PC-9 (cell line): ENCODE results near the gene MPHOSPH6. TPM values are rescaled to one million over a fixed set of nuclear protein-coding genes. Genes with fewer than 3 reads are reported as not detected.

ENCODE experiments used
- BruUV-seq: library from RNA; stranded (reverse); fragments of 400-500 nt; replicated peaks from 2 replicates; lab custom pipeline; 2021; lab: Mats Ljungman, UMichigan
- CTCF ChIA-PET: fragments of 300-600 bp; sonication (Branson Sonifier 250); formaldehyde crosslinking; loops from one replicate; lab custom pipeline; 2022; ENCODE audit warnings: antibody characterized with exemption; lab: Charles Lee
- POLR2A ChIA-PET: fragments of 300-600 bp; sonication (Branson Sonifier 250); formaldehyde crosslinking; loops from one replicate; lab custom pipeline; 2022; ENCODE audit warnings: antibody characterized with exemption; ENCODE audit not compliant: unreplicated experiment; lab: Charles Lee
- DNase-seq, 2 experiments: peaks; one replicate each; pipeline versions ENCODE4 v3.0.0 to v3.0.0-alpha.2; 2015 to 2022; ENCODE audit warnings: mixed read lengths in 1 of 2
- H2AFZ ChIP-seq: fragments of 200-600 bp; sonication (generic); 2 replicates; pipeline ENCODE4 v1.8.1; 2017; ENCODE audit warnings: antibody characterized with exemption
- H3F3A ChIP-seq: fragments of 200-600 bp; sonication (generic); 2 replicates; pipeline ENCODE4 v1.8.1; 2017; ENCODE audit warnings: antibody characterized with exemption, mild to moderate bottlenecking, low read depth; ENCODE audit not compliant: insufficient read depth
- H3K27ac ChIP-seq: fragments of 200-600 bp; sonication (generic); 2 replicates; pipeline ENCODE4 v1.6.1; 2016; ENCODE audit warnings: mixed run types
- H3K27me3 ChIP-seq: fragments of 200-600 bp; sonication (generic); 2 replicates; pipeline ENCODE4 v1.6.1; 2016; ENCODE audit warnings: low read depth, mixed run types; ENCODE audit not compliant: insufficient read depth
- H3K36me3 ChIP-seq: fragments of 200-600 bp; sonication (generic); 2 replicates; pipeline ENCODE4 v1.6.1; 2016; ENCODE audit warnings: low read depth, mixed run types
- H3K4me1 ChIP-seq: fragments of 200-600 bp; sonication (generic); replicated peaks from 2 replicates; pipeline ENCODE4 v1.6.1; 2016; ENCODE audit warnings: mixed run types; ENCODE audit not compliant: insufficient read depth
- H3K4me2 ChIP-seq: fragments of 200-600 bp; sonication (generic); 2 replicates; pipeline ENCODE4 v1.6.1; 2017; ENCODE audit warnings: mixed run types
- H3K4me3 ChIP-seq: fragments of 200-600 bp; sonication (generic); 2 replicates; pipeline ENCODE4 v1.6.1; 2016; ENCODE audit warnings: mixed run types
- H3K79me2 ChIP-seq: fragments of 200-600 bp; sonication (generic); 2 replicates; pipeline ENCODE4 v1.6.1; 2017; ENCODE audit warnings: low read depth, mixed run types
- H3K9me2 ChIP-seq: fragments of 200-600 bp; sonication (generic); 2 replicates; pipeline ENCODE4 v1.8.1; 2017; ENCODE audit warnings: mild to moderate bottlenecking; ENCODE audit not compliant: insufficient read depth
- H3K9me3 ChIP-seq: fragments of 200-600 bp; sonication (generic); 2 replicates; pipeline ENCODE4 v1.8.1; 2016; ENCODE audit warnings: low read depth; ENCODE audit not compliant: insufficient read depth
- H4K20me1 ChIP-seq: fragments of 200-600 bp; sonication (generic); 2 replicates; pipeline ENCODE4 v1.8.1; 2017; ENCODE audit not compliant: insufficient read depth
- EZH2 ChIP-seq: fragments of 200-600 bp; sonication (generic); IDR thresholded peaks from 2 replicates; pipeline ENCODE4 v1.8.0; 2017; ENCODE audit warnings: antibody characterized with exemption, low read depth
- intact Hi-C: fragments of 100-400 bp; cut with micrococcal nuclease; formaldehyde crosslinking; loops from one replicate; pipeline ENCODE4 v1.10.0; 2022; ENCODE audit not compliant: unreplicated experiment
- total RNA-seq: library from RNA; stranded (reverse); gene quantifications from 2 replicates; pipeline ENCODE4 v1.2.3, GENCODE V29; 2021
- TF ChIP-seq, protein P1 (sequence below): fragments of 200-600 bp; sonication (generic); conservative IDR thresholded peaks from 2 replicates; pipeline ENCODE4 v1.6.1; 2017; ENCODE audit warnings: mixed run types, antibody characterized with exemption, mild to moderate bottlenecking, moderate library complexity

Gene MPHOSPH6
- total RNA-seq, 1 experiment from 2014 or later, result 15.2 TPM

DNA sequence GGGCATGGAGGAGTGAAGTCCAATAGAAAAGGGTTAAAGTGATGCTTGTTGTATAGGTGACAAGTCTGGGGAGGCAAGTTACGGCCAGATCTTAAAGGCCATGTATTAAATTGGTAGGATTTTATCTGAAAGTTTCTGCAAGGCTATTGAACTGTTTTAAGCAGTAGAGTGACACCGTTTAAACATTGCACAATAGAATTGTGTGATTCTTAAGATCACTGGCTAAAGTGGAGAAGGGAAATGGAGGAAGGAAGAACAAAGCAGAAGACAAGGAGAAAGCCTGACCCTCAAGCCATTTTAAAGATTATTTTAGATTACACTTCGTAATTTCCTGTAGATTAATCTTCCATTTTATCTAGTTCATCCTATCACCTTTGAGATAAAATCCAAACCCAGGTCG lies 5.6 kb upstream of the MPHOSPH6 start:
- H4K20me1 ChIP-seq, result no peaks in the 10 kb centered on the region
- H3K4me2 ChIP-seq, result no peak overlapping the region
- intact Hi-C loops, result no loop called here
- TF ChIP-seq, protein P1, sequence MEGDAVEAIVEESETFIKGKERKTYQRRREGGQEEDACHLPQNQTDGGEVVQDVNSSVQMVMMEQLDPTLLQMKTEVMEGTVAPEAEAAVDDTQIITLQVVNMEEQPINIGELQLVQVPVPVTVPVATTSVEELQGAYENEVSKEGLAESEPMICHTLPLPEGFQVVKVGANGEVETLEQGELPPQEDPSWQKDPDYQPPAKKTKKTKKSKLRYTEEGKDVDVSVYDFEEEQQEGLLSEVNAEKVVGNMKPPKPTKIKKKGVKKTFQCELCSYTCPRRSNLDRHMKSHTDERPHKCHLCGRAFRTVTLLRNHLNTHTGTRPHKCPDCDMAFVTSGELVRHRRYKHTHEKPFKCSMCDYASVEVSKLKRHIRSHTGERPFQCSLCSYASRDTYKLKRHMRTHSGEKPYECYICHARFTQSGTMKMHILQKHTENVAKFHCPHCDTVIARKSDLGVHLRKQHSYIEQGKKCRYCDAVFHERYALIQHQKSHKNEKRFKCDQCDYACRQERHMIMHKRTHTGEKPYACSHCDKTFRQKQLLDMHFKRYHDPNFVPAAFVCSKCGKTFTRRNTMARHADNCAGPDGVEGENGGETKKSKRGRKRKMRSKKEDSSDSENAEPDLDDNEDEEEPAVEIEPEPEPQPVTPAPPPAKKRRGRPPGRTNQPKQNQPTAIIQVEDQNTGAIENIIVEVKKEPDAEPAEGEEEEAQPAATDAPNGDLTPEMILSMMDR, result no peak
- TF ChIP-seq EZH2, result no peak
- no peaks in the 10 kb centered on the region for H3K9me3 ChIP-seq
- no peak overlapping the region for H3K4me3 ChIP-seq
- no peaks in the 10 kb centered on the region for H3K79me2 ChIP-seq
- DNase-seq, result no peak
- no peaks in the 10 kb centered on the region for H3K9me2 ChIP-seq
- POLR2A ChIA-PET, result no interaction called here
- H3K4me1 ChIP-seq, result no peaks in the 10 kb centered on the region
- H3F3A ChIP-seq, result no peaks in the 10 kb centered on the region
- no peaks in the 10 kb centered on the region for H3K36me3 ChIP-seq
- H2AFZ ChIP-seq, result no peak overlapping the region
- CTCF ChIA-PET, result no interaction called here
- peaks cover 73% of the 10 kb centered on the region for H3K27me3 ChIP-seq
- no TSS peak for BruUV-seq
- H3K27ac ChIP-seq, result no peak overlapping the region

DNA sequence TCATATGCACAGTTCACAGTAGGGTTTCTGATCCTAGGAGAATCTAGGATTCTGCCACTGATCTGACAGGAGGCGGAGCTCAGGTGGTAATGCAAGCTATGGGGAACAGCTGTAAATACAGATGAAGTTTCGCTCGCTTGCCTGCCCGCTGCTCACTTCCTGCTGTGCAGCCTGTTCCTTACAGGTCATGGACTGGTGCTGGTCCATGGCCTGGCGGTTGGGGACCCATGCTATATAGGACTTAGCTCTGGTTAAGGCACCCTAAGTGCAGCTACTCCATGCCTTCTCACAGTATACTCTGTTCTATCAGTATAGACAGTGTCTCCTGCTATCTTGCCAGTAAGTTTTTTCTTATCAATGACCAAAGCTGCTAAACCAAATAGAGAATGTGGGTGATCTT lies 2.4 kb downstream of the MPHOSPH6 start:
- Histone ChIP-seq H3K27ac (no peak overlapping the region), H3F3A (no peaks in the 10 kb centered on the region), H3K27me3 (peaks cover 16% of the 10 kb centered on the region), H3K79me2 (peaks cover 18% of the 10 kb centered on the region), H3K4me2 (no peak overlapping the region), H3K36me3 (0 out of 2 replicates have a peak, but pooled peaks cover 3% of the 10 kb centered on the region), H3K9me2 (no peaks in the 10 kb centered on the region), H3K9me3 (no peaks in the 10 kb centered on the region), H4K20me1 (no peaks in the 10 kb centered on the region), H3K4me3 (no peak overlapping the region), H3K4me1 (peaks cover 7% of the 10 kb centered on the region; the same call in 1 of the 2 replicates), H2AFZ (no peak overlapping the region)
- BruUV-seq, result no TSS peak
- CTCF ChIA-PET, result no interaction called here
- DNase-seq, result no peak
- POLR2A ChIA-PET, result interaction anchor here (0.5 kb wide), 1 partner anchor 224 kb away, joined by 5 read pairs; no protein-coding TSS in a partner anchor
- intact Hi-C loops, result no loop called here
- TF ChIP-seq, protein P1, result no peak

DNA sequence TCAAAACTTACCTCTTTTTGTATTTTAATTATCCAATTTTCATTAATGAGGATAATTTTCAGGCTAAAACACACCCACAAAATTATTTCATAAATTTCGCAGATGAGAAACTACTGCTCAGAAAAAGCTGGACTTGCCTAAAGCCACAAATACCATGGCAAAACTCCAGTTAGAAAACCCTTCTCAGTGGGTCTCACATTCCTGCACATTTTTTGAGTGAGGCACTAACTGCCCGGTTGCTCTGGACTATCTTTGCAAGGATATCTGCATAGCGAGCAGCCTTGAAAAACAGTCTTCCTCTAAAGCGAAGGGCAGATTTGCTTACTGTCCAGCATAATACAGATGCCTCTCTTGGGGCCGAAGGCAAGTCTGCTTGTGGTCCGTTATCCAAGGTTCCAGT lies 9.8 kb downstream of the MPHOSPH6 start:
- no peak for DNase-seq
- Histone ChIP-seq H3F3A (no peaks in the 10 kb centered on the region), H3K4me1 (no peaks in the 10 kb centered on the region), H4K20me1 (no peaks in the 10 kb centered on the region), H3K27ac (no peak overlapping the region), H3K79me2 (0 out of 2 replicates have a peak, but pooled peaks cover 5% of the 10 kb centered on the region), H3K4me3 (no peak overlapping the region), H3K36me3 (peaks cover 7% of the 10 kb centered on the region; the same call in 1 of the 2 replicates), H2AFZ (no peak overlapping the region), H3K9me2 (no peaks in the 10 kb centered on the region), H3K4me2 (no peak overlapping the region), H3K9me3 (no peaks in the 10 kb centered on the region), H3K27me3 (no peaks in the 10 kb centered on the region)
- TF ChIP-seq, protein P1, result no peak
- TF ChIP-seq EZH2, result no peak
- intact Hi-C loops, result no loop called here
- BruUV-seq, result no TSS peak
- ChIA-PET POLR2A (no interaction called here), CTCF (no interaction called here)
